ENCODE results near the gene CA14.
"Not testable (repeated sequence)": the region's sequence is repeated elsewhere in the genome, so short reads cannot be mapped to it uniquely, and the experiment has no call there.

The CA14 gene

DNA sequence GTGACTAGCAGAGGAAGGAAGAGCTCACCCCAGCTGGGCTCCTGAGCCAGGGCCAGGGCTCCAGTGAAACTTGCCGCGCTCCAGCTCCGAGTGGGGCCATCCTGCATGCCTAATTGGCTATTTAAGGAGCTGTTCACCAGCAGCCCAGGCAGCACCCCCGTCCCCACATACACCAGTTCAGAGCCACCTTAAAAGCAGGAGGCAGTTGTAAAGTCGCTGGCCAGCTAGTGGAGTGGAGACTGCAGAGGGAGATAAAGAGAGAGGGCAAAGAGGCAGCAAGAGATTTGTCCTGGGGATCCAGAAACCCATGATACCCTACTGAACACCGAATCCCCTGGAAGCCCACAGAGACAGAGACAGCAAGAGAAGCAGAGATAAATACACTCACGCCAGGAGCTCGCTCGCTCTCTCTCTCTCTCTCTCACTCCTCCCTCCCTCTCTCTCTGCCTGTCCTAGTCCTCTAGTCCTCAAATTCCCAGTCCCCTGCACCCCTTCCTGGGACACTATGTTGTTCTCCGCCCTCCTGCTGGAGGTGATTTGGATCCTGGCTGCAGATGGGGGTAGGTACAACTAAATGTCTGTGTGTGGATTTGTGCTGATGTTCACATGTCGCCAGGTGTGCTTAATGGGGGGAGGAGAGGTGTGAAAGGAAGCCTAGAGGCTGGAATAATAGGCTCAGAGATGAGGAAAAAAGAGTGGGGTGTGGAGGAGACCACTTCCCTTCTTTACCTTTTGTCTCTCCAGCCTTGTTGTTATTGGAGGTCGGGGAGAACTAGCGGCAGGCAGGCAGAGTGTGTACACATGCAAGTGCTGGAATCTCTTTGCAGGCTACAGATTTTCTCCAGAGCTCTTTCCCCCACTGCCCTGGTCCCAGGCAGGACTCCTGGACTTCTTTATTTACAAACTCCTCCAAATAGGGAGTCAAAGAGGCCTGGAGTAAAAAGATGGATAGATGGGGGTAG is at the start of gene CA14:
Gene CA14, plus strand, starts transcription at position 151 of the 962 bp plus-strand sequence. Its CDS starts 355 bp downstream, at position 506.
- TF ChIP-seq JUND (IDR thresholded peaks at IDR 0.05; ENCODE audit: low read depth), result no peak
- no peak for DNase-seq (ENCODE audit: low read depth in 1 of 2, low spot score in 1 of 2)
- in situ Hi-C loops (cut with HindIII; ENCODE audit: low pct_unique_long_range_greater_than_20kb, low sequenced_read_pairs), result no loop called here

DNA sequence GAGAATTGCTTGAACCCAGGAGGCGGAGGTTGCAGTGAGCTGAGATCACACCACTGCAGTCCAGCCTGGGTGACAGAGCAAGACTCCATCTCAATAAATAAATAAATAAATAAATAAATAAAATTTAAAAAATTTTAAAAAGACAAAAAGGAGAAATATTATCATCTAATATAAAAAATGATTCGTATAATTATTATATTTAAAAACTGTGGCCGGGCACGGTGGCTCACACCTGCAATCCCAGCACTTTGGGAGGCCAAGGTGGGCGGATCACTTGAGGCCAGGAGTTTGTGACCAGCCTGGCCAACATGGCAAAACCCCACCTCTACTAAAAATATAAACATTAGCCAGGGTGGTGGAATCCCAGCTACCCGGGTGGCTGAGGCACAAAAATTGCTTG is 49.1 kb upstream of the CA14 start:
- DNase-seq (ENCODE audit: low read depth in 1 of 2, low spot score in 1 of 2); in situ Hi-C loops (cut with HindIII; ENCODE audit: low pct_unique_long_range_greater_than_20kb, low sequenced_read_pairs): not testable (repeated sequence)

DNA sequence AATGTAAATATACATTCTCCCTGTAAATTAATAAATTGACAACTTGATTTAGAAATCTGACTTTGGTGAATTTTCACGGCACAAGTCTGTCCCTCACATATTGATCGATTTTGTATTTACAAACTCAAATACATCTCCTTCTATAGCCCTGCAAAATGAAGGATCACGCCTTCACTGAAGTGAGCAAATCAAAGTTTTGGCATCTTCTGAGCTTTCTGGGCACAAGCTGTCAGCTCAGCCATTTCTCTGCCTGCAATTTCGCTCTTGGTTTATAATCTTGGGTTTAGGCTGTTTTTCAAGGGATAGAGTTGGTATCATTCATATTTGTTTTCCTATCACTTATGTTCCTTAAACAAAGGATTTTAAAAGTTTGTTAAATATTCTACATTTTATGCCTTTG is 47.5 kb upstream of the CA14 start:
- no peak for DNase-seq (ENCODE audit: low read depth in 1 of 2, low spot score in 1 of 2)
- TF ChIP-seq JUND (IDR thresholded peaks at IDR 0.05; ENCODE audit: low read depth), result no peak
- in situ Hi-C loops (cut with HindIII; ENCODE audit: low pct_unique_long_range_greater_than_20kb, low sequenced_read_pairs), result no loop called here

DNA sequence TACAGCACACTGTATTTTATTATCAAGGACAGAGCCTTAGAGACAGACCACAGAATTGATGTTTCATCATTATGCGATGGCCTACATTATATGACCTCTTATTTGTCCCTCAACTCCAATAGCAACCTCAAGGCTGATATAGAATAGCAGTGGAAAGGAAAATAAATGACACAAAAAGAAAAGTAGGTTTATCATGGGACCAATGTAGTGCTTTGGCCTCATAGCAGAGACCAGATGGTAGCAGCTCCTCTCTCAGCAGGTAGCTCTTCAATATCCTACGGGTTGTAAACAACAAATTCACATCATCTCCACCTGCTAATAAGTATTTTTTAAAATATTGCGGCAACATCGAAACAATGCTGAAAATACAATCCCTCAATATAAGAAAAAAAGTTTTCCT is 46.9 kb upstream of the CA14 start:
- in situ Hi-C loops (cut with HindIII; ENCODE audit: low pct_unique_long_range_greater_than_20kb, low sequenced_read_pairs), result no loop called here
- no peak for TF ChIP-seq JUND (IDR thresholded peaks at IDR 0.05; ENCODE audit: low read depth)
- DNase-seq (ENCODE audit: low read depth in 1 of 2, low spot score in 1 of 2), result no peak

DNA sequence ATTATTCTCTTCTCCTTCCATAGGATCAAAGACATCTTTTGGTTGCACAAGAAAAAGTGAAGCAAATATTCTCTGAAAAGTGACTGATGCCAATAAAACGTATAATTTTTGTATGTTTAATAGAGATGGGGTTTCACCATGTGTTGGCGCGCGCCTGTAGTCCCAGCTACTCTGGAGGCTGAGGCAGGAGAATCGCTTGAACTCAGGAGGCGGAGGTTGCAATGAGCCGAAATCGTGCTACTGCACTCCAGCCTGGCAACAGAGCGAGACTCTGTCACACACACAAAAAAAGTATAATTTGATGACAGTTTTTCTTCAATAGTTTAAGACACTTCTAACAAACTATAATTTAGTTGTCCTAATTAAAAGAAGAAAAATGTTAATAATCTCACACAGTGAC is 45.5 kb upstream of the CA14 start:
- in situ Hi-C loops (cut with HindIII; ENCODE audit: low pct_unique_long_range_greater_than_20kb, low sequenced_read_pairs), result no loop called here
- no peak for DNase-seq (ENCODE audit: low read depth in 1 of 2, low spot score in 1 of 2)
- TF ChIP-seq JUND (IDR thresholded peaks at IDR 0.05; ENCODE audit: low read depth), result no peak

DNA sequence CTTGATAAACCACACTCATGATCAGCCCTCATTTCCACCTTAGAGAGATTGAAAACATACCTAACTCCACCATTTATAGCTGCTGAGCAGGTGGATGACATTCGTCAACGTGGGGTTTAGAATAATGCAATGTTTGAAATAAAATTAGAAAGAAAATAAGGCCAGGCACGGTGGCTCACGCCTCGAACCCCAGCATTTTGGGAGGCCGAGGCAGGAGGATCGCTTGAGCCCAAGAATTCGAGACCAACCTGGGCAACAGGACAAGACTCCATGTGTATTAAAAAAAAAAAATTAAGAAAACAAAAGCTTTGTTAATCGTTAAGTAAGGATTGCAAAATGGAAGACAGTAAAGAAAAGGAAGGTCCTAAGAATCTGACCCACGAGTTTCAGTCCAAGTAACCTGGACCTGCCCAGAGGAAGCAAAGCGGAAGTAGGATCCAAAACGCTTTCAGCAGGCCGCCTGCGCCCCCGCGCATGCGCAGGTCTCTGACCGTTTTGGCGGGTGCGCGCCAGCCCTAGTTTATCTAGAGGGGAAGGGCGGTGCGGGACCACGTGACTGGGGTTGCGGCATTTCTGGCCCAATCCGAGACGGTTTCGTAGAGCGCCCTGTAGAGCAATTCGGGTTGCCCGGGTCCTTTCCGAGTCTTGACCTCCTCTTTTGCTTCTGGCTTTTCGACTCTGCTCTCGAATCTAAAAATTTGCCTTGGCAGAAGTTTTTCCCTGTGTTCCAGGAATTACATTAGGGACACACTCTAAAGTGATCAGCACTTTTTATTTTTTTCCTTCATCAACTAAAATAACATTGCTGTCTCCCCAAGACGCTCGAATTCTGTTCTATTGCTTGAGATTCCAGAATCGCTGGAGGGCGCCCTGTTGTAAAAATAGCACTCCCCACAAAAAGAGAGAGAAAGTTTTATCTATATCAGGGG is 44.1 kb upstream of the CA14 start:
- in situ Hi-C loops (cut with HindIII; ENCODE audit: low pct_unique_long_range_greater_than_20kb, low sequenced_read_pairs), result no loop called here
- TF ChIP-seq JUND (IDR thresholded peaks at IDR 0.05; ENCODE audit: low read depth), result no peak
- DNase-seq (ENCODE audit: low read depth in 1 of 2, low spot score in 1 of 2), result peak; percentile 80 to 96

DNA sequence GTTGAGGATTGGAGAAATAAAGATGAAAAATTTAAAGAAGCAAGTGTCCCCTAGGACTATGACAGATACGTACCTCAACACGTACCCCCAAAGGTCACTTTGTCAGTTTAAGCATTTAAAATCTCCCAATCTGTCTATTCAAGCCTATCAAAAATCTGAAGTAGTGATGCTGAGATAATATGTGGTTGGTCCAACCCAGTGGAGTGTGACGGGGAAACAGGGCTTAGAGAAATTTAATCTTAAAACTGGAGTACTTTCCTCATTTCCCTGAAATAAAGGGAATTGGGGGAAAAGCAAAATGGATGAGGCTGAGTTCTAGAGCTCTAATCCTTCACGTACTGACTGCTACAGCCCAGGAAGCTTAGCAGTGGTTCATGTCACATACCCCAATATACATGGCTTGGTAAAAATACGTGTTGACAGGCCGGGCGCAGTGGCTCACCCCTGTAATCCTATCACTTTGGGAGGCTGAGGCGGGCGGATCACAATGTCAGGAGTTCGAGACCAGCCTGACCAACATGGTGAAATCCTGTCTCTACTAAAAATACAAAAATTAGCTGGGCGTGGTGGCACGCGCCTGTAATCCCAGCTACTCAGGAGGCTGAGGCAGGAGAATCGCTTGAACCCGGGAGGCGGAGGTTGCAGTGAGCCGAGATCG is 43.3 kb upstream of the CA14 start:
- in situ Hi-C loops (cut with HindIII; ENCODE audit: low pct_unique_long_range_greater_than_20kb, low sequenced_read_pairs), result not testable (repeated sequence)

DNA sequence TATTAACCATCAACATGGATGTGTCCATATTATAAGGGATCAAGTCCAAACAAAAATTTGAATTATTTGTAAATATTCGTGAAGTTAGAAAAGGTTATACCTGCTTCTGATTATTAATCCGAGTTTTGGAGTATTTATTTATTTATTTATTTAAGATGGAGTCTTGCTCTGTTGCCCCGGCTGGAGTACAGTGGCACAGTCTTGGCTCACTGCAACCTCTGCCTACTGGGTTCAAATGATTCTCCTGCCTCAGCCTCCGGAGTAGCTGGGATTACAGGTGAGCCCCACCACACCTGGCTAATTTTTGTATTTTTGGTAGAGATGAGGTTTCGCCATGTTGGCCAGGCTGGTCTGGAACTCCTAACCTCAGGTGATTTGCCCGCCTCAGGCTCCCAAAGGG is 41.7 kb upstream of the CA14 start:
- DNase-seq (ENCODE audit: low read depth in 1 of 2, low spot score in 1 of 2); in situ Hi-C loops (cut with HindIII; ENCODE audit: low pct_unique_long_range_greater_than_20kb, low sequenced_read_pairs): not testable (repeated sequence)

More for the DNA sequence above, 43.3 kb upstream of the CA14 start:
- DNase-seq (ENCODE audit: low read depth in 1 of 2, low spot score in 1 of 2), result not testable (repeated sequence)

DNA sequence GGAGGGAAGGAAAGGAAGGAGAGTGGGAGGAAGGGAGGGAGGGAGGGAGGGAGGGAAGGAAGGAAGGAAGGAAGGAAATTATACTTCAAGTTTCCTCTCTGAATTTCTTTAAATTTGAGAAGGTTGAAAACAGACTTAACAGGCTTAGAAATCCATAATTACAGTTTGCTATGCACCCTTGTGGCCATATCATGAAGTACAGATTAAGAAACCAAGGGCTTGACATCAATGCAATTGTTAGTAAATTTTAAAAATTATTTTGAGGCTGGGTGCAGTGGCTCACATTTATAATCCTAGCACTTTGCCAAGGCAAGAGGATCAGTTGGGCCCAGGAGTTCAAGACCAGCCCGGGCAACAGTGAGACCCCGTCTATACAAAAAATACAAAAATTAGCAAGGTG is 36.0 kb upstream of the CA14 start:
- DNase-seq (ENCODE audit: low read depth in 1 of 2, low spot score in 1 of 2), result peak; percentile 39 to 41
- TF ChIP-seq JUND (IDR thresholded peaks at IDR 0.05; ENCODE audit: low read depth), result no peak
- in situ Hi-C loops (cut with HindIII; ENCODE audit: low pct_unique_long_range_greater_than_20kb, low sequenced_read_pairs), result no loop called here

DNA sequence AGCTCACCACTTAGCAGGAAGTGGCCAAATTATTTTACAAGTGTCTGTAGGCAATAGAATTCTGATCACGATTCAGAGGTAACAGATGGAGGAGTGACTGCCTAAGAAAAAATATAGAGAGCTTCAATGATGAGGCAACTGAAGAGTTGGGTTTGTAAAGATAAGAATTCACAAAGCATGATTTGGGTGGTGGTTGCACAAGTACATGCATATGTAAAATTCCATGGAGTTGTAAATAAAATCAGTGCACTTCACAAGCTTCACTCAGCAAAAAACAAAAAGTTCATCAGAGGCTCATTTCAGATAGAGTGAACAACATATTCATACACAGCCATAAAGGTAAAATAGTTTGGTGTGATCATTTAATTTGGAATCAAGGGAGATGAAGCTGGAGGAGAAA is 32.6 kb upstream of the CA14 start:
- TF ChIP-seq JUND (IDR thresholded peaks at IDR 0.05; ENCODE audit: low read depth), result no peak
- in situ Hi-C loops (cut with HindIII; ENCODE audit: low pct_unique_long_range_greater_than_20kb, low sequenced_read_pairs), result no loop called here
- DNase-seq (ENCODE audit: low read depth in 1 of 2, low spot score in 1 of 2), result no peak

DNA sequence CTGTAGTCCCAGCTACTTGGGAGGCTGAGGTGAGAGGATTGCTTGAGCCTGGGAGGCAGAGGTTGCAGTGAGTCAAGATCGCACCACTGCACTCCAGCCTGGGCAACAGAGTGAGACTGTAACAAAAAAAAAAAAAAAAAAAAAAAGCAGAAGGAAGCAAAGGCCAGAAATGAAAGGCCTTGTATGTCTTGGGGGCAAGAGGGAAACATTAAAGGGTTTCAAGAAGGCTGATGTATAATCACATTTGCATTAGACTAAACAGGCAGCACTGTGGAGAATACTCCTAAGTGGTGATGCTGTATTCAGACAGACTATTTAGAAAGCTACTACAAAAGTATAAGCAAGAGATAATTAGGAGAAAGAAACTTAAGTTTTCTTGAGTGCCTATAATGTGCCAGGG is 32.0 kb upstream of the CA14 start:
- in situ Hi-C loops (cut with HindIII; ENCODE audit: low pct_unique_long_range_greater_than_20kb, low sequenced_read_pairs), result no loop called here
- DNase-seq (ENCODE audit: low read depth in 1 of 2, low spot score in 1 of 2), result no peak
- no peak for TF ChIP-seq JUND (IDR thresholded peaks at IDR 0.05; ENCODE audit: low read depth)

DNA sequence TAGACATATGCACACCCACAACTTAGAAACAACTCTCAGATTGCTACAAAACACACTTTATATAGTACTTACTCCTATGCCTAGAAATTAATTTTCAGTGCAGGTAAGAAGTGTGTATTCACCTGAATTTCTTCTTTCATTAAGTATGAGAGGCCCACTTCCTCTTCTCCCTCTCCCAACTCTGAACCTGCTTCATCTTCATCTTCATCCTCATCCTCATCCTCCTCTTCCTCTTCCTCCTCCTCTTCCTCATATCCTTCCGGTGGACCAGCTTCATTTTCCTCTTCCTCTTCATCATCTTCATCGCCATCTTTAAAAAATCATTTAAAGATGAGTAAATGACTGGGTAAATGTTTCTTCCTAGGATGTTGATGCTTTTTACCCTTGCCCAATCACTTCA is 31.1 kb upstream of the CA14 start:
- no peak for TF ChIP-seq JUND (IDR thresholded peaks at IDR 0.05; ENCODE audit: low read depth)
- in situ Hi-C loops (cut with HindIII; ENCODE audit: low pct_unique_long_range_greater_than_20kb, low sequenced_read_pairs), result no loop called here
- no peak for DNase-seq (ENCODE audit: low read depth in 1 of 2, low spot score in 1 of 2)
